ENCODE measurements around the gene MCU. TPM values are rescaled to one million over a fixed set of nuclear protein-coding genes. Genes with fewer than 3 reads are reported as not detected.

Gene MCU
- total RNA-seq, 6 experiments from 2014 or later = 6.2 to 14.6 (median 10.4) TPM

- no peaks in the 10 kb centered on the region for H3K9me3 ChIP-seq
- no peaks in the 10 kb centered on the region for H3K4me1 ChIP-seq
- 79% methylated on average over 2 of the region's 4 CpGs for WGBS (ENCODE audit: insufficient coverage, low coverage, low lambda C conversion rate, missing lambda C conversion rate)
- intact Hi-C loops (cut with DNase I) = no loop called here
- no peaks in the 10 kb centered on the region for H3K27me3 ChIP-seq
- no peaks in the 10 kb centered on the region for H3K36me3 ChIP-seq
- TF ChIP-seq CTCF (IDR thresholded peaks at IDR 0.05) (no peak), POLR2A (IDR thresholded peaks at IDR 0.05) (no peak)
- DNase-seq (no peak), ATAC-seq (no peak)
- H3K4me3 ChIP-seq = no peak overlapping the region
- H3K27ac ChIP-seq = no peak overlapping the region
These were observed 29.1 kb downstream of the MCU start for GRCh38 chr10:72720814-72721660.

GRCh38 chr10:72727130-72727529 is 35.2 kb downstream of the MCU start:
- DNase-seq (no peak), ATAC-seq (no peak)
- H3K4me1 ChIP-seq = no peaks in the 10 kb centered on the region
- intact Hi-C loops (cut with DNase I) = no loop called here
- H3K27ac ChIP-seq = no peak overlapping the region
- 86% methylated on average over 2 of the region's 2 CpGs for WGBS (ENCODE audit: insufficient coverage, low coverage, low lambda C conversion rate, missing lambda C conversion rate)
- H3K36me3 ChIP-seq = no peaks in the 10 kb centered on the region
- TF ChIP-seq POLR2A (IDR thresholded peaks at IDR 0.05) (no peak), CTCF (IDR thresholded peaks at IDR 0.05) (no peak)
- no peaks in the 10 kb centered on the region for H3K9me3 ChIP-seq
- H3K27me3 ChIP-seq = no peaks in the 10 kb centered on the region
- H3K4me3 ChIP-seq = no peak overlapping the region

- intact Hi-C loops (cut with DNase I) = no loop called here
- Histone ChIP-seq H3K9me3 (no peaks in the 10 kb centered on the region), H3K36me3 (no peaks in the 10 kb centered on the region), H3K27ac (no peak overlapping the region), H3K4me3 (no peak overlapping the region), H3K4me1 (no peaks in the 10 kb centered on the region), H3K27me3 (no peaks in the 10 kb centered on the region)
- ATAC-seq = no peak
- TF ChIP-seq CTCF (IDR thresholded peaks at IDR 0.05) = no peak
- no peak for TF ChIP-seq POLR2A (IDR thresholded peaks at IDR 0.05)
- 91% methylated on average over 2 of the region's 2 CpGs for WGBS (ENCODE audit: insufficient coverage, low coverage, low lambda C conversion rate, missing lambda C conversion rate)
- no peak for DNase-seq
These were observed 36.5 kb downstream of the MCU start for GRCh38 chr10:72728462-72728861.

GRCh38 chr10:72729528-72729927 is 37.6 kb downstream of the MCU start:
- Histone ChIP-seq H3K4me3 (no peak overlapping the region), H3K36me3 (no peaks in the 10 kb centered on the region), H3K9me3 (no peaks in the 10 kb centered on the region), H3K27ac (no peak overlapping the region), H3K27me3 (no peaks in the 10 kb centered on the region), H3K4me1 (no peaks in the 10 kb centered on the region)
- TF ChIP-seq POLR2A (IDR thresholded peaks at IDR 0.05) = no peak
- no peak for TF ChIP-seq CTCF (IDR thresholded peaks at IDR 0.05)
- 63% methylated on average over 2 of the region's 3 CpGs for WGBS (ENCODE audit: insufficient coverage, low coverage, low lambda C conversion rate, missing lambda C conversion rate)
- intact Hi-C loops (cut with DNase I) = no loop called here
- DNase-seq (no peak), ATAC-seq (peak in 1 of 4 donors; percentile 17)
